HG03135 (cell line): Measurements from ENCODE around the gene ADAMTS10.
"Not testable (repeated sequence)": the region's sequence is repeated elsewhere in the genome, so short reads cannot be mapped to it uniquely, and the experiment has no call there.

Source experiments
- ATAC-seq: cut with Tn5 transposase; IDR thresholded peaks from one replicate; pipeline ENCODE4 v1.9.1; 2021; ENCODE audit warnings: mild to moderate bottlenecking, moderate library complexity; ENCODE audit not compliant: unreplicated experiment

Gene ADAMTS10

DNA sequence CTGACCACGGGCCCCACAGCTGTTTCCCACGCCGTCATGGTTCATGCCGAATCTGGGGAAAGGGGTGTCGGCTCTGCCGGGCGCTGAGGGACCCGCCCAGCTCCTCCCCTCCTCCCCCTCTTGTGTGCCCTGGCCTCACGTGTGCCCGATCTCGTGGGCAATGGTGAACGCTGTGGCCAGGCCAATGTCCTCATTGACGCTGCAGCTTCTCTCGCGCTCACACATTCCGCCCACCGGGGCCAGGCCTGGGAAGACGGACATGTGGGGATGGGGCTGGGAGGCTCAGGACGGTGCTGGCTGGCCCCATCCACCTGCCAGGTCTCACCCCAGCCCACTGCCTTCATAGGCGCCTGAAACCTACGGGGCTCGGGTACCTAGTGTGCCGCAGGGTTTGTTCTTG, 14.3 kb downstream of the ADAMTS10 start:
- ATAC-seq: no peak

GRCh38 chr19:8595651-8596050, 14.9 kb downstream of the ADAMTS10 start:
- no peak for ATAC-seq

DNA sequence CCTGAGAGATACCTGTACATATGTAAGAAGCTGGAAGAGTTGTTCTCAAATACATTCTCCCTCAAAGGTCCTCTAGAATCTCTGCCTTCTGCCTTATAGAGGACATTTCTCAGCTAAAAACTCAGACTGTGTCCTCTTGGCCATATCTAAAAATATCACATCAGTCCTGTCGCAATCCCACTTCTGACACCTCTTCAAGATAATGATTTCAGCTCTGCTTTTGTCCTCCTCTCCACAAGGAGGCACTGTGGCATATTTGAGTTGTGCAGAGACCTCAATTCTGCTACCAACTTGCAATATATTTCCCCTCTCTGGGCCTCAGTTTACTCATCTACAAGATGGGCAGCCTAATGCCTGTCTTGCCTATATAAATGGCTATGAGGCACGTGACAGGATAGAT, 16.6 kb downstream of the ADAMTS10 start:
- ATAC-seq: no peak

GRCh38 chr19:8592231-8593009, 18.1 kb downstream of the ADAMTS10 start:
- no peak for ATAC-seq

DNA sequence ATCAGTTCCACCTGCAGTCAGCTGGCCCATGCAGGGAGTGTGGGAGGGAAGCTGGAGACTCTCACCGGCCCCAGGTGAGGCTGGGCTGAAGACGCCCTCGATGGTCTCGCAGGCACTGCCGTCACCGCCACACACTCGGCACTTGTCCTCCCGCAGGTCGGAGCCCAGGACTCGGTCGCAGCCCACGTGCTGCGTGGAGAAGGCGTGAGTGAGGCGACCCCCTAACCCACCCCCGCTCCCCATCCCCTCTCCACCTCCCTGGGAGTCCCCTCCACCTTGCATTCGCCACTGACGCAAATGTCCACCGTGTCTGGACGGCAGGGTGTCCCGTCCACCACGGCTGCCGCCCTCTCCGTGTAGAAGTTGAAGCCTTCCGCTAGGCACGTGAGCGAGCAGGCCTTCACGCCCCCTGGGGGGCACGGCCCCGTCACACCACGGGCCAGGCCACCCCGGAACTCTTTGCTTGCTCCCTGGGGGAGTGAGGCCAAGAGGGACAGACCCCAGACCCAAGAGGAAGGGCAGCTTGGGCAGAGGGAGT, 21.3 kb downstream of the ADAMTS10 start:
- ATAC-seq: no peak

DNA sequence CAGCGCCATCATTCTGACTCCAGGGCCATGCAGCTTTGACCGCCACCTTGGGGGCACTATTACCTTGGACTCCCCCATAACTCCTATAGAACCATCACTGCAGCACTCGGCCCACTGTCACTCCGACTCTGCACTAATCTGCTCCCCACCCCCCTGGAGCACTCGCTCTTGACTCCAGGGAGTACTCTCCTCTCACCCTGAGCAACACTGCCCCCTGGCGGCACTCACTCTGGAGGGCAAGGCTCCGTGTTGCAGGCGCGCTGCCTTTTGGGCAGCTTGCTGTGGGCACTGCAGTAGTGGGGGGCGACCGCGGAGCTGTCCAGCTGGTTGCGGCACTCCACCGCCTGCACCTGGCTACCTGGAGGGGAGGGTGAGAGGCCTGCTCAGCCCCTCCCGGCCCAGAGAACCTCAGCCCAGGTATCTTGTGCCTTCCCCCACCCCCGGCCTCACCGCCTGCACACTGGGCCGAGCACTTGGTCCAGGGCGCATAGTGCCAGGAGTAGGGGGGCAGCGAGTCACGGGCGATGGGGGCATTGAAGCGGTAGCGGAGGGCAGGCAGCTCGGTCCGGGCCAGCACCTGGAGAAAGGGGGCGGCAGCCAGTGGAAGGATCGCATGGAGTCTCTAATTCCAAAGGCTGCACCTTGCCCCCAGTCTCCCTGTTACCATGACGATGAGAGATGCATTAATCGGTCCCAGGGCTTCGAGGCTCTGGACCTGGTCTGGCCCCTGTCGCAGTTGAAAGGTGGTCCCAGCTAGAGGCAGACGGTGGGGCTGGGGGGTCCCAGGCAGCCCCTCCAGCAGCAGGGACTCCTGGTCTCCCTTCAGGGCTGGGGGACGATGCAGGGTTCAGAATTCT, 24.4 kb downstream of the ADAMTS10 start:
- no peak for ATAC-seq

GRCh38 chr19:8584965-8585893, 25.3 kb downstream of the ADAMTS10 start:
- no peak for ATAC-seq

- no peak for ATAC-seq
Observed at GRCh38 chr19:8580710-8581281, 29.7 kb downstream of the ADAMTS10 start.

- no peak for ATAC-seq
Observed at GRCh38 chr19:8578642-8579265, 31.8 kb downstream of the ADAMTS10 start.

GRCh38 chr19:8577741-8578140, 32.8 kb downstream of the ADAMTS10 start:
- ATAC-seq: no peak

GRCh38 chr19:8577247-8577646, 33.3 kb downstream of the ADAMTS10 start, which contains the start of gene MYO1F:
TSS of gene MYO1F (minus strand) at chr19:8577442. CDS start at chr19:8577309, 133 bp downstream.
- ATAC-seq: no peak

- ATAC-seq: no peak
Observed at GRCh38 chr19:8576273-8576993, 34.1 kb downstream of the ADAMTS10 start.

GRCh38 chr19:8575467-8575997, 35.0 kb downstream of the ADAMTS10 start:
- ATAC-seq: no peak

DNA sequence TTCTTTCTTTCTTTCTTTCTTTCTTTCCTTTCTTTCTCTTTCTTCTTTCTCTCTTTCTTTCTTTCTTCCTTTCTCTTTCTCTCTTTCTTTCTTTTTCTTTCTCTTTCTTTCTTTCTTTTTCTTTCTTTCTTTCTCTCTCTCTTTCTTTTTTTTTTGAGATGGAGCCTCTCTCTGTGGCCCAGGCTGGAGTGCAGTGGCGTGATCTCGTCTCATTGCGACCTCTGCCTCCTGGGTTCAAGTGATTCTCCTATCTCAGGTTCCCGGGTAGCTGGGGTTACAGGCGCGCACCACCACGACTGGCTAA, 35.9 kb downstream of the ADAMTS10 start:
- ATAC-seq: not testable (repeated sequence)

DNA sequence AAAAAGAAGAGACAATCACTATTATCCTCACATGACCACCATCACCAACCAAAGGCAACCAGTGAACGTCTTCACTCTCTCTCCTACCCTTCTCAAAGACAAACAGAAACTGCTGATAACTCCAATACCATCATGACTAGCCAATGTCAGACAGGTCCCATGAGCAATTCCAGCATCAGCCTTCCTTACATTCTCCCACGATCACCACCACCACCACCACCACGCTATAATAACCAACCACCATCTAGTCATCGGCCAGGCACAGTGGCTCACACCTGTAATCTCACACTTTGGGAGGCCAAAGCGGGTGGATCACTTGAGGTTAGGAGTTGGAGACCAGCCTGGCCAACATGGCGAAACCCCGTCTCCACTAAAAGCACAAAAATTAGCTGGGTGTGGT, 37.2 kb downstream of the ADAMTS10 start:
- ATAC-seq: no peak

GRCh38 chr19:8571006-8571411, 39.5 kb downstream of the ADAMTS10 start:
- ATAC-seq: no peak

GRCh38 chr19:8569066-8569771, 41.3 kb downstream of the ADAMTS10 start:
- ATAC-seq: peak; percentile 85

- ATAC-seq: no peak
Observed at GRCh38 chr19:8567522-8568172, 42.9 kb downstream of the ADAMTS10 start.
